Activated CD4-positive, alpha-beta T cell treated with anti-CD3 and anti-CD28 coated beads, Interleukin-2, amount 10 ng/mL, durations not matched to agents 7 days and 5 days (primary cell): ENCODE measurements around the gene KIAA1217. TPM values are rescaled to one million over a fixed set of nuclear protein-coding genes. Genes with fewer than 3 reads are reported as not detected.

Source experiments
- CTCF ChIA-PET: fragments of 350-600 bp; sonication (Branson Sonifier 250); formaldehyde crosslinking; loops from one replicate; lab custom pipeline; 2021; ENCODE audit warnings: antibody characterized with exemption; lab: Charles Lee
- POLR2A ChIA-PET: fragments of 350-600 bp; sonication (Branson Sonifier 250); formaldehyde crosslinking; loops from one replicate; lab custom pipeline; 2021; ENCODE audit warnings: antibody characterized with exemption; lab: Charles Lee
- DNase-seq: peaks from one replicate; pipeline ENCODE4 v3.0.0-alpha.2; 2020
- H3K27ac Mint-ChIP-seq: one replicate; pipeline ENCODE4 v1.8.0; 2021; ENCODE audit warnings: mild to moderate bottlenecking, moderate library complexity, mixed read lengths
- H3K27me3 Mint-ChIP-seq: one replicate; pipeline ENCODE4 v1.8.0; 2021; ENCODE audit warnings: mixed read lengths
- H3K36me3 Mint-ChIP-seq: one replicate; pipeline ENCODE4 v1.8.0; 2021; ENCODE audit warnings: low read depth, mixed read lengths
- H3K4me1 Mint-ChIP-seq: one replicate; pipeline ENCODE4 v1.8.0; 2021; ENCODE audit warnings: mixed read lengths
- H3K4me3 Mint-ChIP-seq: one replicate; pipeline ENCODE4 v1.8.0; 2021; ENCODE audit warnings: mild to moderate bottlenecking, moderate library complexity, mixed read lengths
- H3K9me3 Mint-ChIP-seq: one replicate; pipeline ENCODE4 v1.8.0; 2021; ENCODE audit warnings: mixed read lengths
- total RNA-seq, 2 experiments: library from RNA; stranded (reverse); gene quantifications; one replicate each; pipeline ENCODE4 v1.2.3, GENCODE V29; 2021

The KIAA1217 gene
- total RNA-seq, 2 experiments from 2014 or later: 0.32 to 0.33 TPM

GRCh38 chr10:24238519-24239247 lies 29.7 kb downstream of the KIAA1217 start:
- no peaks in the 10 kb centered on the region for H3K4me1 Mint-ChIP-seq
- H3K9me3 Mint-ChIP-seq: no peaks in the 10 kb centered on the region
- H3K27ac Mint-ChIP-seq: no peak overlapping the region
- ChIA-PET CTCF (no interaction called here), POLR2A (no interaction called here)
- peaks cover 17% of the 10 kb centered on the region for H3K27me3 Mint-ChIP-seq
- H3K36me3 Mint-ChIP-seq: no peaks in the 10 kb centered on the region
- no peak overlapping the region for H3K4me3 Mint-ChIP-seq
- no peak for DNase-seq

GRCh38 chr10:24239289-24240040 lies 30.5 kb downstream of the KIAA1217 start:
- H3K36me3 Mint-ChIP-seq: no peaks in the 10 kb centered on the region
- CTCF ChIA-PET: no interaction called here
- no peaks in the 10 kb centered on the region for H3K4me1 Mint-ChIP-seq
- POLR2A ChIA-PET: no interaction called here
- H3K27me3 Mint-ChIP-seq: peaks cover 17% of the 10 kb centered on the region
- H3K27ac Mint-ChIP-seq: no peak overlapping the region
- DNase-seq: no peak
- no peak overlapping the region for H3K4me3 Mint-ChIP-seq
- H3K9me3 Mint-ChIP-seq: no peaks in the 10 kb centered on the region

- Mint-ChIP-seq H3K27ac (no peak overlapping the region), H3K4me1 (no peaks in the 10 kb centered on the region), H3K27me3 (peaks cover 17% of the 10 kb centered on the region), H3K9me3 (no peaks in the 10 kb centered on the region), H3K36me3 (no peaks in the 10 kb centered on the region), H3K4me3 (no peak overlapping the region)
- ChIA-PET POLR2A (no interaction called here), CTCF (no interaction called here)
- no peak for DNase-seq
Observed at GRCh38 chr10:24240041-24240751, 31.3 kb downstream of the KIAA1217 start.

- H3K4me3 Mint-ChIP-seq: no peak overlapping the region
- DNase-seq: no peak
- H3K9me3 Mint-ChIP-seq: no peaks in the 10 kb centered on the region
- no peak overlapping the region for H3K27ac Mint-ChIP-seq
- CTCF ChIA-PET: no interaction called here
- peaks cover 17% of the 10 kb centered on the region for H3K27me3 Mint-ChIP-seq
- no peaks in the 10 kb centered on the region for H3K4me1 Mint-ChIP-seq
- POLR2A ChIA-PET: no interaction called here
- no peaks in the 10 kb centered on the region for H3K36me3 Mint-ChIP-seq
Observed at GRCh38 chr10:24241536-24242040, 32.6 kb downstream of the KIAA1217 start.

GRCh38 chr10:24242562-24242961 lies 33.6 kb downstream of the KIAA1217 start:
- ChIA-PET CTCF (no interaction called here), POLR2A (no interaction called here)
- no peaks in the 10 kb centered on the region for H3K9me3 Mint-ChIP-seq
- no peak overlapping the region for H3K27ac Mint-ChIP-seq
- no peaks in the 10 kb centered on the region for H3K4me1 Mint-ChIP-seq
- no peaks in the 10 kb centered on the region for H3K36me3 Mint-ChIP-seq
- DNase-seq: no peak
- H3K4me3 Mint-ChIP-seq: no peak overlapping the region
- peaks cover 14% of the 10 kb centered on the region for H3K27me3 Mint-ChIP-seq

- Mint-ChIP-seq H3K27ac (no peak overlapping the region), H3K4me1 (no peaks in the 10 kb centered on the region), H3K9me3 (no peaks in the 10 kb centered on the region), H3K36me3 (no peaks in the 10 kb centered on the region), H3K4me3 (no peak overlapping the region), H3K27me3 (no peaks in the 10 kb centered on the region)
- CTCF ChIA-PET: no interaction called here
- no peak for DNase-seq
- POLR2A ChIA-PET: no interaction called here
Observed at GRCh38 chr10:24246365-24246764, 37.4 kb downstream of the KIAA1217 start.

GRCh38 chr10:24247841-24248240 lies 38.9 kb downstream of the KIAA1217 start:
- POLR2A ChIA-PET: no interaction called here
- CTCF ChIA-PET: no interaction called here
- Mint-ChIP-seq H3K27ac (no peak overlapping the region), H3K27me3 (no peaks in the 10 kb centered on the region), H3K9me3 (no peaks in the 10 kb centered on the region), H3K4me3 (no peak overlapping the region), H3K4me1 (no peaks in the 10 kb centered on the region), H3K36me3 (no peaks in the 10 kb centered on the region)
- no peak for DNase-seq

GRCh38 chr10:24249829-24250415 lies 41.0 kb downstream of the KIAA1217 start:
- CTCF ChIA-PET: no interaction called here
- H3K4me3 Mint-ChIP-seq: no peak overlapping the region
- H3K4me1 Mint-ChIP-seq: no peaks in the 10 kb centered on the region
- POLR2A ChIA-PET: no interaction called here
- DNase-seq: no peak
- H3K9me3 Mint-ChIP-seq: no peaks in the 10 kb centered on the region
- H3K36me3 Mint-ChIP-seq: no peaks in the 10 kb centered on the region
- H3K27me3 Mint-ChIP-seq: no peaks in the 10 kb centered on the region
- no peak overlapping the region for H3K27ac Mint-ChIP-seq

- Mint-ChIP-seq H3K4me1 (no peaks in the 10 kb centered on the region), H3K4me3 (no peak overlapping the region), H3K27ac (no peak overlapping the region), H3K27me3 (no peaks in the 10 kb centered on the region), H3K9me3 (no peaks in the 10 kb centered on the region), H3K36me3 (no peaks in the 10 kb centered on the region)
- no peak for DNase-seq
- CTCF ChIA-PET: no interaction called here
- POLR2A ChIA-PET: no interaction called here
Observed at GRCh38 chr10:24251547-24251946, 42.6 kb downstream of the KIAA1217 start.

- ChIA-PET POLR2A (no interaction called here), CTCF (interaction anchor here (0.8 kb wide), 1 partner anchor 10 kb away, joined by 4 read pairs; no protein-coding TSS in a partner anchor)
- Mint-ChIP-seq H3K4me1 (no peaks in the 10 kb centered on the region), H3K36me3 (no peaks in the 10 kb centered on the region), H3K4me3 (no peak overlapping the region), H3K9me3 (no peaks in the 10 kb centered on the region), H3K27ac (no peak overlapping the region), H3K27me3 (no peaks in the 10 kb centered on the region)
- no peak for DNase-seq
Observed at GRCh38 chr10:24254180-24254579, 45.2 kb downstream of the KIAA1217 start.

- no peak overlapping the region for H3K4me3 Mint-ChIP-seq
- H3K27me3 Mint-ChIP-seq: no peaks in the 10 kb centered on the region
- ChIA-PET CTCF (interaction anchor here (0.7 kb wide), 1 partner anchor 158 kb away, joined by 4 read pairs; no protein-coding TSS in a partner anchor), POLR2A (no interaction called here)
- H3K36me3 Mint-ChIP-seq: no peaks in the 10 kb centered on the region
- H3K4me1 Mint-ChIP-seq: no peaks in the 10 kb centered on the region
- no peaks in the 10 kb centered on the region for H3K9me3 Mint-ChIP-seq
- no peak overlapping the region for H3K27ac Mint-ChIP-seq
- no peak for DNase-seq
Observed at GRCh38 chr10:24255115-24255880, 46.4 kb downstream of the KIAA1217 start.

- DNase-seq: no peak
- H3K4me1 Mint-ChIP-seq: no peaks in the 10 kb centered on the region
- no peaks in the 10 kb centered on the region for H3K27me3 Mint-ChIP-seq
- H3K4me3 Mint-ChIP-seq: no peak overlapping the region
- no peaks in the 10 kb centered on the region for H3K36me3 Mint-ChIP-seq
- ChIA-PET POLR2A (no interaction called here), CTCF (interaction anchor here (0.7 kb wide), 1 partner anchor 159 kb away, joined by 4 read pairs; no protein-coding TSS in a partner anchor)
- no peak overlapping the region for H3K27ac Mint-ChIP-seq
- H3K9me3 Mint-ChIP-seq: no peaks in the 10 kb centered on the region
Observed at GRCh38 chr10:24255881-24256311, 47.0 kb downstream of the KIAA1217 start.
